Lower lobe of right lung (tissue), 2 donors: ENCODE results near the gene PIEZO2. TPM values are rescaled to one million over a fixed set of nuclear protein-coding genes. Genes with fewer than 3 reads are reported as not detected.

Experiments used
- ATAC-seq, 2 donors: fragments of 200-7000 bp; cut with Tn5 transposase; one replicate each; pipeline ENCODE4 v1.9.1; 2020 to 2022; ENCODE audit warnings: mild to moderate bottlenecking in 2 of 2, moderate library complexity in 2 of 2
- DNase-seq: peaks from one replicate; pipeline ENCODE4 v3.0.0-alpha.2; 2020
- H3K27ac ChIP-seq: fragments of 200-600 bp; one replicate; pipeline ENCODE4 v1.8.0; 2022
- H3K27me3 ChIP-seq: fragments of 200-600 bp; one replicate; pipeline ENCODE4 v1.8.0; 2022; ENCODE audit warnings: low read depth
- H3K36me3 ChIP-seq: fragments of 200-600 bp; one replicate; pipeline ENCODE4 v1.8.0; 2022; ENCODE audit warnings: mild to moderate bottlenecking
- H3K4me1 ChIP-seq: fragments of 200-600 bp; one replicate; pipeline ENCODE4 v1.8.0; 2022
- H3K4me3 ChIP-seq: fragments of 200-600 bp; one replicate; pipeline ENCODE4 v1.8.0; 2022; ENCODE audit warnings: mild to moderate bottlenecking
- H3K9me3 ChIP-seq: fragments of 200-600 bp; one replicate; pipeline ENCODE4 v1.8.0; 2022
- CTCF ChIP-seq: fragments of 200-600 bp; IDR thresholded peaks from one replicate; pipeline ENCODE4 v1.8.0; 2022; ENCODE audit warnings: antibody characterized with exemption, mild to moderate bottlenecking
- intact Hi-C: fragments of 100-400 bp; cut with DNase I; formaldehyde crosslinking; loops from one replicate; pipeline ENCODE4 v1.11.0; 2022
- total RNA-seq: library from RNA; stranded (reverse); fragmentation: NEBNext Ultra II Directional; extraction: Animal tissue kit (Norgen Biotek cat#: 25700); gene quantifications from one replicate; pipeline ENCODE4 v1.2.1, GENCODE V29; 2021
- donor health status: DM: no; HTN: yes; CAD: no; lungs with severe emphysema.

PIEZO2 gene
- total RNA-seq, 1 donor from 2014 or later = 11.1 TPM

GRCh38 chr18:10776493-10776892 lies 372.9 kb downstream of the PIEZO2 start:
- DNase-seq (no peak), ATAC-seq (no peak)
- no peak for TF ChIP-seq CTCF
- no peak overlapping the region for H3K27ac ChIP-seq
- H3K4me3 ChIP-seq = no peak overlapping the region
- H3K27me3 ChIP-seq = no peaks in the 10 kb centered on the region
- H3K9me3 ChIP-seq = no peaks in the 10 kb centered on the region
- no peaks in the 10 kb centered on the region for H3K36me3 ChIP-seq
- no peaks in the 10 kb centered on the region for H3K4me1 ChIP-seq
- intact Hi-C loops = no loop called here

- no peak for TF ChIP-seq CTCF
- DNase-seq = no peak
- intact Hi-C loops = no loop called here
Measured at GRCh38 chr18:10775026-10775425, 374.3 kb downstream of the PIEZO2 start.

GRCh38 chr18:10771053-10771709 lies 378.2 kb downstream of the PIEZO2 start:
- no peaks in the 10 kb centered on the region for H3K27me3 ChIP-seq
- no peak overlapping the region for H3K27ac ChIP-seq
- DNase-seq (no peak), ATAC-seq (no peak)
- no peak for TF ChIP-seq CTCF
- H3K9me3 ChIP-seq = no peaks in the 10 kb centered on the region
- H3K36me3 ChIP-seq = no peaks in the 10 kb centered on the region
- intact Hi-C loops = no loop called here
- H3K4me3 ChIP-seq = no peak overlapping the region
- H3K4me1 ChIP-seq = no peaks in the 10 kb centered on the region

More at GRCh38 chr18:10775026-10775425, 374.3 kb downstream of the PIEZO2 start:
- H3K4me3 ChIP-seq = no peak overlapping the region
- no peaks in the 10 kb centered on the region for H3K36me3 ChIP-seq
- no peaks in the 10 kb centered on the region for H3K27me3 ChIP-seq
- no peak for ATAC-seq
- no peak overlapping the region for H3K27ac ChIP-seq
- H3K4me1 ChIP-seq = no peaks in the 10 kb centered on the region
- no peaks in the 10 kb centered on the region for H3K9me3 ChIP-seq

GRCh38 chr18:10770264-10770663 lies 379.1 kb downstream of the PIEZO2 start:
- H3K27me3 ChIP-seq = no peaks in the 10 kb centered on the region
- TF ChIP-seq CTCF = no peak
- DNase-seq (no peak), ATAC-seq (no peak)
- H3K9me3 ChIP-seq = no peaks in the 10 kb centered on the region
- intact Hi-C loops = no loop called here
- no peak overlapping the region for H3K27ac ChIP-seq
- H3K4me3 ChIP-seq = no peak overlapping the region
- H3K36me3 ChIP-seq = no peaks in the 10 kb centered on the region
- H3K4me1 ChIP-seq = no peaks in the 10 kb centered on the region

GRCh38 chr18:10768221-10768620 lies 381.1 kb downstream of the PIEZO2 start:
- intact Hi-C loops = no loop called here
- H3K4me1 ChIP-seq = no peaks in the 10 kb centered on the region
- TF ChIP-seq CTCF = no peak
- no peak for ATAC-seq
- H3K27ac ChIP-seq = no peak overlapping the region
- H3K9me3 ChIP-seq = no peaks in the 10 kb centered on the region
- H3K27me3 ChIP-seq = no peaks in the 10 kb centered on the region
- H3K4me3 ChIP-seq = no peak overlapping the region
- no peaks in the 10 kb centered on the region for H3K36me3 ChIP-seq
- no peak for DNase-seq
